ENCODE measurements around the gene CNTNAP4. TPM values are rescaled to one million over a fixed set of nuclear protein-coding genes. Genes with fewer than 3 reads are reported as not detected.

Gene CNTNAP4
- polyA plus RNA-seq, 1 donor from 2014 or later, result 75.8 TPM

- Histone ChIP-seq H3K9me3 (ENCODE audit: low read length) (no peaks in the 10 kb centered on the region), H3K79me2 (replicated peaks; ENCODE audit: insufficient read depth, low read length) (no peaks in the 10 kb centered on the region), H3K4me3 (ENCODE audit: low read length) (no peak overlapping the region), H3K9me2 (ENCODE audit: insufficient read depth, low read length) (no peaks in the 10 kb centered on the region), H2AFZ (ENCODE audit: low read depth, low read length) (no peak overlapping the region), H4K20me1 (ENCODE audit: insufficient read depth) (no peaks in the 10 kb centered on the region), H3F3A (ENCODE audit: insufficient read depth, low read length, poor library complexity, severe bottlenecking) (no peaks in the 10 kb centered on the region), H3K36me3 (ENCODE audit: insufficient read depth, low read length) (no peaks in the 10 kb centered on the region), H3K9ac (ENCODE audit: low read length) (no peak overlapping the region), H3K4me2 (ENCODE audit: low read length) (no peak overlapping the region), H3K27ac (ENCODE audit: low read length) (no peak overlapping the region), H3K27me3 (ENCODE audit: insufficient read depth, low read depth, low read length) (no peaks in the 10 kb centered on the region)
- TF ChIP-seq EP300 (conservative IDR thresholded peaks at IDR 0.05; ENCODE audit: poor library complexity, severe bottlenecking), result no peak
- TF ChIP-seq MXI1 (conservative IDR thresholded peaks at IDR 0.05; ENCODE audit: poor library complexity, severe bottlenecking), result no peak
- no peak for TF ChIP-seq POLR2AphosphoS5 (IDR thresholded peaks at IDR 0.05)
- TF ChIP-seq CTCF (IDR thresholded peaks at IDR 0.05; ENCODE audit: poor library complexity, severe bottlenecking), result no peak
- TF ChIP-seq, protein P1, sequence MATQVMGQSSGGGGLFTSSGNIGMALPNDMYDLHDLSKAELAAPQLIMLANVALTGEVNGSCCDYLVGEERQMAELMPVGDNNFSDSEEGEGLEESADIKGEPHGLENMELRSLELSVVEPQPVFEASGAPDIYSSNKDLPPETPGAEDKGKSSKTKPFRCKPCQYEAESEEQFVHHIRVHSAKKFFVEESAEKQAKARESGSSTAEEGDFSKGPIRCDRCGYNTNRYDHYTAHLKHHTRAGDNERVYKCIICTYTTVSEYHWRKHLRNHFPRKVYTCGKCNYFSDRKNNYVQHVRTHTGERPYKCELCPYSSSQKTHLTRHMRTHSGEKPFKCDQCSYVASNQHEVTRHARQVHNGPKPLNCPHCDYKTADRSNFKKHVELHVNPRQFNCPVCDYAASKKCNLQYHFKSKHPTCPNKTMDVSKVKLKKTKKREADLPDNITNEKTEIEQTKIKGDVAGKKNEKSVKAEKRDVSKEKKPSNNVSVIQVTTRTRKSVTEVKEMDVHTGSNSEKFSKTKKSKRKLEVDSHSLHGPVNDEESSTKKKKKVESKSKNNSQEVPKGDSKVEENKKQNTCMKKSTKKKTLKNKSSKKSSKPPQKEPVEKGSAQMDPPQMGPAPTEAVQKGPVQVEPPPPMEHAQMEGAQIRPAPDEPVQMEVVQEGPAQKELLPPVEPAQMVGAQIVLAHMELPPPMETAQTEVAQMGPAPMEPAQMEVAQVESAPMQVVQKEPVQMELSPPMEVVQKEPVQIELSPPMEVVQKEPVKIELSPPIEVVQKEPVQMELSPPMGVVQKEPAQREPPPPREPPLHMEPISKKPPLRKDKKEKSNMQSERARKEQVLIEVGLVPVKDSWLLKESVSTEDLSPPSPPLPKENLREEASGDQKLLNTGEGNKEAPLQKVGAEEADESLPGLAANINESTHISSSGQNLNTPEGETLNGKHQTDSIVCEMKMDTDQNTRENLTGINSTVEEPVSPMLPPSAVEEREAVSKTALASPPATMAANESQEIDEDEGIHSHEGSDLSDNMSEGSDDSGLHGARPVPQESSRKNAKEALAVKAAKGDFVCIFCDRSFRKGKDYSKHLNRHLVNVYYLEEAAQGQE (IDR thresholded peaks at IDR 0.05; ENCODE audit: borderline replicate concordance), result no peak
- no peak for TF ChIP-seq SMC3 (conservative IDR thresholded peaks at IDR 0.05; ENCODE audit: poor library complexity)
Measured at GRCh38 chr16:76303637-76304314, 26.6 kb downstream of the CNTNAP4 start.

- no peaks in the 10 kb centered on the region for H3K27me3 ChIP-seq (ENCODE audit: insufficient read depth, low read depth, low read length)
- no peak overlapping the region for H3K4me2 ChIP-seq (ENCODE audit: low read length)
- no peaks in the 10 kb centered on the region for H3K9me2 ChIP-seq (ENCODE audit: insufficient read depth, low read length)
- no peak for TF ChIP-seq RAD21 (conservative IDR thresholded peaks at IDR 0.05)
- H3K4me3 ChIP-seq (ENCODE audit: low read length), result no peak overlapping the region
- H3K79me2 ChIP-seq (replicated peaks; ENCODE audit: insufficient read depth, low read length), result no peaks in the 10 kb centered on the region
- no peak overlapping the region for H2AFZ ChIP-seq (ENCODE audit: low read depth, low read length)
- H3F3A ChIP-seq (ENCODE audit: insufficient read depth, low read length, poor library complexity, severe bottlenecking), result no peaks in the 10 kb centered on the region
- H3K9ac ChIP-seq (ENCODE audit: low read length), result no peak overlapping the region
- H3K9me3 ChIP-seq (ENCODE audit: low read length), result no peaks in the 10 kb centered on the region
- H3K27ac ChIP-seq (ENCODE audit: low read length), result no peak overlapping the region
- no peaks in the 10 kb centered on the region for H4K20me1 ChIP-seq (ENCODE audit: insufficient read depth)
- H3K36me3 ChIP-seq (ENCODE audit: insufficient read depth, low read length), result no peaks in the 10 kb centered on the region
Measured at GRCh38 chr16:76309639-76310335, 32.6 kb downstream of the CNTNAP4 start.

GRCh38 chr16:76311260-76311659 is 34.1 kb downstream of the CNTNAP4 start:
- Histone ChIP-seq H3K9ac (ENCODE audit: low read length) (no peak overlapping the region), H3K36me3 (ENCODE audit: insufficient read depth, low read length) (no peaks in the 10 kb centered on the region), H3K27ac (ENCODE audit: low read length) (no peak overlapping the region), H3K9me2 (ENCODE audit: insufficient read depth, low read length) (no peaks in the 10 kb centered on the region), H3F3A (ENCODE audit: insufficient read depth, low read length, poor library complexity, severe bottlenecking) (no peaks in the 10 kb centered on the region), H3K79me2 (replicated peaks; ENCODE audit: insufficient read depth, low read length) (no peaks in the 10 kb centered on the region), H3K4me2 (ENCODE audit: low read length) (no peak overlapping the region), H3K4me3 (ENCODE audit: low read length) (no peak overlapping the region), H4K20me1 (ENCODE audit: insufficient read depth) (no peaks in the 10 kb centered on the region), H3K27me3 (ENCODE audit: insufficient read depth, low read depth, low read length) (no peaks in the 10 kb centered on the region), H3K9me3 (ENCODE audit: low read length) (no peaks in the 10 kb centered on the region), H2AFZ (ENCODE audit: low read depth, low read length) (no peak overlapping the region)
- TF ChIP-seq, protein P1 (IDR thresholded peaks at IDR 0.05; ENCODE audit: borderline replicate concordance), result no peak
- TF ChIP-seq SMC3 (conservative IDR thresholded peaks at IDR 0.05; ENCODE audit: poor library complexity) (no peak), EP300 (conservative IDR thresholded peaks at IDR 0.05; ENCODE audit: poor library complexity, severe bottlenecking) (no peak), CTCF (IDR thresholded peaks at IDR 0.05; ENCODE audit: poor library complexity, severe bottlenecking) (no peak), TAF1 (IDR thresholded peaks at IDR 0.05; ENCODE audit: low read depth) (no peak), RAD21 (conservative IDR thresholded peaks at IDR 0.05) (no peak), EZH2 (IDR thresholded peaks at IDR 0.05; ENCODE audit: borderline replicate concordance, insufficient read depth, low read length, poor library complexity, severe bottlenecking) (no peak), POLR2AphosphoS5 (IDR thresholded peaks at IDR 0.05) (no peak)

Data from neural cell (in vitro differentiated cells).